Hematopoietic multipotent progenitor cell treated with erythropoietin and hydrocortisone succinate and interleukin-3 and kit ligand, for 6 days (in vitro differentiated cells): ENCODE data around the gene CPA5.

Source experiments
- DNase-seq: peaks from one replicate; pipeline ENCODE4 v3.0.0-alpha.2; 2015

The CPA5 gene

GRCh38 chr7:130333832-130334231 lies 10.8 kb upstream of the CPA5 start:
- DNase-seq = no peak

- no peak for DNase-seq
Measured at GRCh38 chr7:130334274-130334673, 10.3 kb upstream of the CPA5 start.

- DNase-seq = no peak
Measured at GRCh38 chr7:130337410-130337971, 7.1 kb upstream of the CPA5 start.

GRCh38 chr7:130338233-130338632 lies 6.4 kb upstream of the CPA5 start:
- no peak for DNase-seq

- DNase-seq = no peak
Measured at GRCh38 chr7:130341882-130342281, 2.7 kb upstream of the CPA5 start.

GRCh38 chr7:130342701-130343380 lies 1.8 kb upstream of the CPA5 start:
- no peak for DNase-seq

- DNase-seq = no peak
Measured at GRCh38 chr7:130345136-130345535, 520 bp downstream of the CPA5 start.

- no peak for DNase-seq
Measured at GRCh38 chr7:130345725-130346124, 1.1 kb downstream of the CPA5 start.

GRCh38 chr7:130346177-130346905 lies 1.7 kb downstream of the CPA5 start:
- no peak for DNase-seq

- no peak for DNase-seq
Measured at GRCh38 chr7:130346941-130347340, 2.3 kb downstream of the CPA5 start.

- no peak for DNase-seq
Measured at GRCh38 chr7:130349911-130350782, 5.5 kb downstream of the CPA5 start.

GRCh38 chr7:130350945-130351790 lies 6.6 kb downstream of the CPA5 start:
- DNase-seq = no peak

GRCh38 chr7:130351791-130352090 lies 7.1 kb downstream of the CPA5 start:
- no peak for DNase-seq

- no peak for DNase-seq
Measured at GRCh38 chr7:130352194-130353074, 7.8 kb downstream of the CPA5 start.

GRCh38 chr7:130353196-130353595 lies 8.6 kb downstream of the CPA5 start:
- no peak for DNase-seq

- no peak for DNase-seq
Measured at GRCh38 chr7:130356121-130356875, 11.7 kb downstream of the CPA5 start.

GRCh38 chr7:130356876-130357611 lies 12.4 kb downstream of the CPA5 start:
- no peak for DNase-seq

GRCh38 chr7:130358471-130358870 lies 13.9 kb downstream of the CPA5 start:
- no peak for DNase-seq

- no peak for DNase-seq
Measured at GRCh38 chr7:130359276-130359857, 14.8 kb downstream of the CPA5 start.

GRCh38 chr7:130360518-130360917 lies 15.9 kb downstream of the CPA5 start:
- DNase-seq = no peak
